CD4-positive, alpha-beta T cell treated with Interleukin-12 subunit alpha and Interleukin-12 subunit beta, for 1 hour (primary cell): ENCODE results near the gene PLCH1.

Source experiments
- DNase-seq: peaks from one replicate; pipeline ENCODE4 v3.0.0-alpha.2; 2020

Gene PLCH1

DNA sequence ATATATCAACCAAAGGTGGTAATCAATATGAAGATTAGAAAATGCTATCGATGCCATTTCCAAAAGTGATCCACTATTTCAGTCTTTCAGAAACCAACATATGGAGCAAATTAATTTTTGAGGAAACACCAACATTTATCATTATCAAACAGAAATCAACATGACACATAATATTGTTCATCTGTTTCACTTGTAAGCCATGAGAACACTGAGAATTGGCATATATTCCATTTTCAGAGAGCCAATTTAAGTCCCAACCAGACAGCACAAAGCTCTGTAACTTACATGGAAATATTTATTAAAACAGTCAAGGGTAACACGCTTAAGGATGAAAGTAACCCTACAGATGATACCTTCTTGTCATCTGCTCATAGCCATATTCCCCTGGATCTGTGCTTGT lies 413.8 kb downstream of the PLCH1 start:
- no peak for DNase-seq

DNA sequence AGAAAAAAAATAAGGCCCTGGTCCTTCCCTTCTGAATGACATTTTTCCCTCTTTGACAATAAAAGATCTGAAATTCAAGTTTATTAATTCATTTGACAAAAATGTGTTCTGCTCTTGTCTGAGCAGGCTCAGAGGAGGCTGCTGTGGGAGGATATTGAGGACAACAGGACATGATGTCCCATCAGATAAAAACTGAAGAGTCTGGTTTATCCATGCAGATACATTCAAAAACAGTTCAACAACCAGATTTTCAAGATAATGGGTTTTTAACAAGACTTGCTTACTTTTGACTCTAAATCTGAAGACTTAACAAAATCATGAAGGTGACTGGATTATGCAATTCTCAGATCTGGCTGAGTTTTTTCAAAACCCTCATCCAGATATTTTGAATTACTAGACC lies 414.5 kb downstream of the PLCH1 start:
- DNase-seq = no peak

DNA sequence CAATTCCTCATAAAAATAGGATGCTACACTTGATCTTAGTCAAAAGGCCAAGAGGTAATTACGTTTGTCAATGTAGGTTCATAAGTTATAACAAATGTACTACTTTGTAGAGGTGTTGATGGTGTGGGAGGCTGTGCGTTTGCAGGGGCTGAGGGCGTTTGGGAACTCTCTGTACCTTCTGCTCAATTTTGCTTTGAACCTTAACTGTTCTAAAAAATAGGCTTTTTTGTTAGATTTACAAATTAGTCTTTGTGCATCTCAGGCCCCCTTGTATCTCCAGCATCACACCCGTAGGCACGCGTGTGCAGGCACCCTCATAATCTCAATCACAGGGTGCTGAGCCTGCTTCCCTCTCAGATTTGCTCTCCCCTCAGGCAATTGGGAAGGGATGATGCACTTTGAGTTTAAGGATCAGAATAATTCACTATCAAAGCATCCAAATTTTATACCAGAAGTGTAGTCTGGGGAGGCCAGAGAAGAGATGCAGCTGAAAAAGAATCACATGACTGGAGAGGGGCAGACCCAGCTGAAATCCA lies 415.3 kb downstream of the PLCH1 start:
- DNase-seq = no peak

DNA sequence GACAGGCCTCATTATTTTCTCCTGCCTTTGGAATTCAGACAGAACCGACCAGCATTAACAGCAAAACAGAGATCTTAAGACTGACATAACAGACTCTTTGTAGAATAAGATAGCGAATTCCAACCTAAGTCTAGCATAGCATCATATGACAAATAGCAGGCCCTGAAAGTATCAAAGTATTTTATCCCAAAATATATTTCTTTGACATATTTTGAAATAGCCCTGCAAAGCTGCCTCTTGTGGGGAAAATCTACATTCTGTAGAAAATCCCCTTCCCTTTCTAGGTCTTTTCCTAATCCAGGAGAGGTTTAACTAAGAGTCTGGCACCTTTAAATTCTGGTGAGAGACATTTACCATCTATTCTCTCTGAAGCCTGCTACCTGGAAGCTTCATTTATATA lies 417.0 kb downstream of the PLCH1 start:
- no peak for DNase-seq

DNA sequence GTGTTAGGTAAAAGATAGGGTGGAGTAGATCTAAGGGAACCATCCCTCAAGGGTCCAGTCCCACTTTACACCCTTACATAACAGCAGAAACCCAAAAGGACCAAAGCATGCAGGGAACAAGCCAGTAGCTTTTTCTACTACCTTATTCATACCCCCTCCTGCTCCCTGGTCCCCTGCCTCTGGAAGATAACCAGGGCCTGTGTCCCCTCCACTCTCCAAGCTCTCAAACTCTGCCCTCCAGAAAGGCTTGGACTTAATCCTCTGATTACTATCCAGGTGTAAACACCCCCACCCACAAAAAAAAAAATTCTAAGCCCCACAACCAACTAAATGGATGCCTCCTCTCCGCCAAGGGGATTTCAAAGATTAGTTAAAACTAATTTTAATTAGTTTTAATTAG lies 417.4 kb downstream of the PLCH1 start:
- no peak for DNase-seq

DNA sequence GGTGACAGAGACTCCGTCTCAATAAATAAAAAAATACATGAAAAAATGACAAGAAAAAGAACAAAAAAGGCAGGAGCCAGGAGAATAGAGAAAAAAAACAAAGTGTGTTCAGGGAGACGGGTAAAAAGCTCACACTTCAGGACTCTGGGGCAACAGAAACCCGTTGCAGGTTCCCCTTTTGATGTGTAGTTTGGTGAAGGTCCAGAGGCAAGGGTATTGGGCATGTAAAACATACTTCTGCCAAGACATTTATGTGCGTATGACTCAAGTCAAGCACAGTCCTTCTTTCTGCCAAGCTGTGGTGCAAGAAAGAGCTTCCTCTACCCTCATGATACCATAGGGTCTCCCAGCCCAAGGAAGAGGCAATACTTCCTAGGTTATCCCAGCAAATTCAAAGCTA lies 418.0 kb downstream of the PLCH1 start:
- no peak for DNase-seq

DNA sequence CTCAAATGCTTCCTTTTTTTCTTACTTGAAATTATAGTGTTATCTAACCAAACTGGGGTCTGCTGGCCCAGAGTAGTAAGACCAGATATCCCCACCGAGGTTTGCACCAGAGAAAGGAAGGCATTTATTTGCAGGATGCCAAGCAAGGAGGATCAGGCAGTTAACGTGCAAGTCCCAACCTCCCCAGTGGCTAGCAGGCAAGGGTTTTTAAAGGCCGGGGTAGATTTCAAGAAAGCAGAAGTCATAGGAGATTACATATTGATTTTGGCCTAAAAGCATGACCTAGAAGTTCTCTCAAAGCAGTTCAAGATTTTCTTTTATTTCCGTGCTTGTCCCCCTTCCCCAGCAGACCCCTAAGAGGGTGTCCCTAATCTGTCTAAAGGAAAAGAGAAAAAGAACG lies 418.6 kb downstream of the PLCH1 start:
- no peak for DNase-seq
